Fibroblast of lung (primary cell): ENCODE data around the gene MYO3B. TPM values are rescaled to one million over a fixed set of nuclear protein-coding genes. Genes with fewer than 3 reads are reported as not detected.
A peak's percentile ranks its signal among the peaks of the same experiment; 100 is the strongest.

ENCODE experiments used
- DNase-seq, 2 donors: peaks; one replicate each; pipeline versions ENCODE4 v3.0.0 to v3.0.0-alpha.2; 2010; ENCODE audit warnings: low read depth in 2 of 2
- H2AFZ ChIP-seq: 2 replicates; pipeline ENCODE4 v1.5.1; 2012; ENCODE audit warnings: low read length, control low read depth, inconsistent platforms
- H3K27ac ChIP-seq: 2 replicates; pipeline ENCODE4 v1.5.1; 2011; ENCODE audit warnings: low read length, control low read depth; ENCODE audit not compliant: insufficient read depth
- H3K27me3 ChIP-seq: 2 replicates; pipeline ENCODE4 v1.5.1; 2011; ENCODE audit warnings: mild to moderate bottlenecking, low read length; ENCODE audit not compliant: control insufficient read depth, insufficient read depth
- H3K36me3 ChIP-seq: 2 replicates; pipeline ENCODE4 v1.5.1; 2011; ENCODE audit warnings: low read length; ENCODE audit not compliant: control insufficient read depth, insufficient read depth
- H3K4me1 ChIP-seq: 2 replicates; pipeline ENCODE4 v1.5.1; 2011; ENCODE audit warnings: low read length; ENCODE audit not compliant: control insufficient read depth, insufficient read depth; ENCODE audit errors: extremely low read depth
- H3K4me2 ChIP-seq: 2 replicates; pipeline ENCODE4 v1.5.1; 2011; ENCODE audit warnings: low read length, control low read depth; ENCODE audit not compliant: insufficient read depth; ENCODE audit errors: extremely low read depth
- H3K4me3 ChIP-seq, 4 experiments: fragments of 200-600 bp in 1 of 4; sonication (generic) in 1 of 4; replicated peaks in 1 of 4; 2 replicates each; pipeline ENCODE4 v1.5.1; 2011 to 2016; ENCODE audit warnings: low read length in 4 of 4, low read depth in 3 of 4, mild to moderate bottlenecking in 3 of 4, control low read depth in 2 of 4, inconsistent platforms in 1 of 4, mixed read lengths in 1 of 4; ENCODE audit not compliant: insufficient read depth in 1 of 4; ENCODE audit errors: control extremely low read depth in 1 of 4
- H3K79me2 ChIP-seq: 2 replicates; pipeline ENCODE4 v1.5.1; 2012; ENCODE audit warnings: mild to moderate bottlenecking, low read length, inconsistent platforms; ENCODE audit not compliant: control insufficient read depth, insufficient read depth
- H3K9ac ChIP-seq: 2 replicates; pipeline ENCODE4 v1.5.1; 2011; ENCODE audit warnings: mild to moderate bottlenecking, low read length, control low read depth; ENCODE audit not compliant: insufficient read depth
- H3K9me3 ChIP-seq: 2 replicates; pipeline ENCODE4 v1.5.1; 2012; ENCODE audit warnings: low read depth, low read length; ENCODE audit not compliant: control insufficient read depth, insufficient read depth
- H4K20me1 ChIP-seq: 2 replicates; pipeline ENCODE4 v1.5.1; 2011; ENCODE audit warnings: low read length; ENCODE audit not compliant: control insufficient read depth, insufficient read depth; ENCODE audit errors: extremely low read depth
- CTCF ChIP-seq, 2 donors: IDR thresholded peaks in 1 of 2; conservative IDR thresholded peaks in 1 of 2; 1 replicate in 1 of 2; 2 replicates in 1 of 2; pipeline ENCODE4 v1.5.1; 2011 to 2012; ENCODE audit warnings: low read length in 2 of 2, control low read depth in 1 of 2, inconsistent platforms in 1 of 2, low read depth in 1 of 2, mild to moderate bottlenecking in 1 of 2
- EZH2 ChIP-seq: IDR thresholded peaks from 2 replicates; pipeline ENCODE4 v1.5.1; 2012; ENCODE audit warnings: low read length, control low read depth, mild to moderate bottlenecking; ENCODE audit errors: missing control alignments
- polyA plus RNA-seq, 2 donors: library from polyadenylated mRNA; depleted of rRNA in 1 of 2; stranded (reverse) in 1 of 2; unstranded in 1 of 2; fragments of >200 nt; gene quantifications; 2 replicates each; pipeline ENCODE4 v1.2.1, GENCODE V29; 2011 to 2012; ENCODE audit warnings: missing spikeins in 1 of 2
- total RNA-seq: library from RNA; depleted of rRNA; stranded (reverse); fragments of >200 nt; gene quantifications from 2 replicates; pipeline ENCODE4 v1.2.1, GENCODE V29; 2014

The MYO3B gene
- total and polyA plus RNA-seq, 2 donors (not counting 1 experiment from before 2014, with no cell fraction given) = 0.06 to 0.50 TPM

- no peaks in the 10 kb centered on the region for H4K20me1 ChIP-seq
- H2AFZ ChIP-seq = no peak overlapping the region
- no peaks in the 10 kb centered on the region for H3K9me3 ChIP-seq
- no peak overlapping the region for H3K4me2 ChIP-seq
- no peak overlapping the region for H3K9ac ChIP-seq
- no peak overlapping the region for H3K4me3 ChIP-seq
- H3K27me3 ChIP-seq = no peaks in the 10 kb centered on the region
- no peaks in the 10 kb centered on the region for H3K36me3 ChIP-seq
- H3K79me2 ChIP-seq = no peaks in the 10 kb centered on the region
- H3K4me1 ChIP-seq = no peaks in the 10 kb centered on the region
- TF ChIP-seq EZH2 (no peak), CTCF (conservative IDR thresholded peaks at IDR 0.05 in 1 of 2, IDR thresholded peaks at IDR 0.05 in 1 of 2; ENCODE audit: low read depth in 1 of 2, low read length in 2 of 2) (no peak)
- H3K27ac ChIP-seq = no peak overlapping the region
- peak in 1 of 2 donors; percentile 53 for DNase-seq
Observed at GRCh38 chr2:170148161-170148560, 29.8 kb upstream of the MYO3B start.

GRCh38 chr2:170152421-170152820 lies 25.5 kb upstream of the MYO3B start:
- no peak for DNase-seq
- H3K9ac ChIP-seq = no peak overlapping the region
- TF ChIP-seq EZH2 = no peak
- TF ChIP-seq CTCF (conservative IDR thresholded peaks at IDR 0.05 in 1 of 2, IDR thresholded peaks at IDR 0.05 in 1 of 2; ENCODE audit: low read depth in 1 of 2, low read length in 2 of 2) = no peak
- no peaks in the 10 kb centered on the region for H4K20me1 ChIP-seq
- H3K27me3 ChIP-seq = no peaks in the 10 kb centered on the region
- H3K9me3 ChIP-seq = no peaks in the 10 kb centered on the region
- no peaks in the 10 kb centered on the region for H3K79me2 ChIP-seq
- no peak overlapping the region for H2AFZ ChIP-seq
- H3K4me3 ChIP-seq = no peak overlapping the region
- no peaks in the 10 kb centered on the region for H3K36me3 ChIP-seq
- H3K4me1 ChIP-seq = peaks cover 5% of the 10 kb centered on the region
- no peak overlapping the region for H3K4me2 ChIP-seq
- H3K27ac ChIP-seq = no peak overlapping the region

- Histone ChIP-seq H3K4me1 (peaks cover 5% of the 10 kb centered on the region), H3K9ac (no peak overlapping the region), H3K4me2 (peak overlapping the region; percentile 56), H3K27ac (peak overlapping the region; percentile 32), H3K4me3 (no peak overlapping the region), H2AFZ (peak overlapping the region; percentile 1), H3K79me2 (no peaks in the 10 kb centered on the region), H4K20me1 (no peaks in the 10 kb centered on the region), H3K36me3 (no peaks in the 10 kb centered on the region), H3K9me3 (no peaks in the 10 kb centered on the region), H3K27me3 (no peaks in the 10 kb centered on the region)
- DNase-seq = peak; percentile 43 to 51
- TF ChIP-seq CTCF (conservative IDR thresholded peaks at IDR 0.05 in 1 of 2, IDR thresholded peaks at IDR 0.05 in 1 of 2; ENCODE audit: low read depth in 1 of 2, low read length in 2 of 2) (peak in 1 of 2 donors; percentile 5), EZH2 (no peak)
Observed at GRCh38 chr2:170155022-170155722, 22.8 kb upstream of the MYO3B start.
